IPS DF 4.7 (cell line): ENCODE measurements around the gene VCX2.
"Not testable (repeated sequence)": the region's sequence is repeated elsewhere in the genome, so short reads cannot be mapped to it uniquely, and the experiment has no call there.

Experiments
- DNase-seq: peaks from one replicate; pipeline ENCODE4 v3.0.0-alpha.2; 2013; ENCODE audit warnings: low spot score; ENCODE audit errors: extremely low read depth

VCX2 gene

GRCh38 chrX:8122538-8122937 is 48.5 kb downstream of the VCX2 start:
- no peak for DNase-seq

- DNase-seq = not testable (repeated sequence)
Observed at GRCh38 chrX:8121391-8121790, 49.7 kb downstream of the VCX2 start.
